HG03045 (cell line): ENCODE data around the gene TRMT11.
"Not testable (repeated sequence)": the region's sequence is repeated elsewhere in the genome, so short reads cannot be mapped to it uniquely, and the experiment has no call there.

ENCODE experiments used
- ATAC-seq: cut with Tn5 transposase; IDR thresholded peaks from one replicate; pipeline ENCODE4 v1.9.1; 2021; ENCODE audit warnings: mild to moderate bottlenecking, moderate library complexity; ENCODE audit not compliant: unreplicated experiment

The TRMT11 gene

DNA sequence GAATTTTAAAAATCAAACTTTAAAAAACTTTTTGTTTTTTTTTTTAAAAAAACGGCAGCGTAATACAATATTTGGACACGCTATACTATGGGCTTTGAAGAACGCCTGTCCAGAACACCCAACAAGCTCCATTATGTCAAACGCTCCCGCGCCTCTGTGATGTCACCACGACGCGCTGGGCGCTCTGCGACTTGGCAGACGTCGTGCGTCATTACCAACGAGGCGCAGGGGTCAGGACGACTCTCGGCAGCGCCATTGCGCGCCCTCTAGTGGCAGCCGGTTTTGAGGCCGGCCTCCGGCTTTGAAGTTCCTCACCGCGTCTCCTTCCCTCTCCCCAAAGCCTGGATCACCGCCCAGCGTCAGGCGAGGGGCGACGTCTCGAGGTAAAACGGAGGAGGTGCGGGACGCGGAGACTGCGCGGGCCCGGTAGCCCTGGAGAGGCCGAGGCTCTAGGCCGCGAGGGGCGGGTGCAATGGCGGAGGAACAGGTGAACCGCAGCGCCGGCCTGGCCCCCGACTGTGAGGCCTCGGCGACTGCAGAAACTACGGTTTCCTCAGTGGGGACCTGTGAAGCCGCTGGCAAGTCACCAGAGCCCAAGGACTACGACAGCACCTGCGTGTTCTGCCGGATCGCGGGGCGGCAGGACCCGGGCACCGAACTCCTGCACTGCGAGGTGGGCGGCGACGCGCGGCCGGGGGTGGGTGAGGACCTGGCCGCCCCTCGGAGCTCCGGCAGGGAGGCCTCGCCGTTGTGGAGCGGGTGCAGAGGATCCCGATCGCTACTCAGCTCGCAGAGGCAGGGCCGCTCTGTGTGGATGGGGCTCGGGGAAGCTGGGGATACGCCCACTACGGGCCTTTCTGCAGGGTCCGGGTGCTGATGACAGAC, 29.6 kb upstream of the TRMT11 start, which contains the start of gene HINT3:
HINT3 (plus strand) TSS at position 265 of the 885 bp plus-strand sequence; CDS start at position 473, 208 bp downstream.
- peak; percentile 94 for ATAC-seq

GRCh38 chr6:125957391-125957693, 29.0 kb upstream of the TRMT11 start:
- no peak for ATAC-seq

GRCh38 chr6:125957845-125958244, 28.5 kb upstream of the TRMT11 start:
- ATAC-seq, result no peak

GRCh38 chr6:125959041-125959440, 27.3 kb upstream of the TRMT11 start:
- no peak for ATAC-seq

DNA sequence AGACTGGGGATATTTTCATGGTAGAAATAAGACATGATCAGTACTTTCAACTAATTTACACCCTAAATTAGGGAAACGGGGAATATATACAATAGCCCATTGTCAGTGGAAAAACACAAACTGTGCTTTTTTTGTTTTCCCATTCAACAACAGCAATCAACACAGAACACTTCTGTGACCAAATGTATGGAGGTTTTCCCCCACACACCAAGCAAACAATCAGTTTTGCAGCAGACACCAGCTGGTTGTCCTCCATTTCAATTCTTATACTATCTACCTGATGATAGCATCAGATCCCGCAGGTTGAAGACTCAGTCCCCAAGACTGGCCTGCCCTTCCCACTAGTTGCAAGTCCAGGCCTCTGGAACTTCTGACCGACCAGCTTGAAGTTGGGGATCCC, 25.2 kb upstream of the TRMT11 start:
- ATAC-seq, result no peak

GRCh38 chr6:125962900-125963497, 23.3 kb upstream of the TRMT11 start:
- ATAC-seq, result no peak

- ATAC-seq, result no peak
Measured at GRCh38 chr6:125963817-125964216, 22.5 kb upstream of the TRMT11 start.

DNA sequence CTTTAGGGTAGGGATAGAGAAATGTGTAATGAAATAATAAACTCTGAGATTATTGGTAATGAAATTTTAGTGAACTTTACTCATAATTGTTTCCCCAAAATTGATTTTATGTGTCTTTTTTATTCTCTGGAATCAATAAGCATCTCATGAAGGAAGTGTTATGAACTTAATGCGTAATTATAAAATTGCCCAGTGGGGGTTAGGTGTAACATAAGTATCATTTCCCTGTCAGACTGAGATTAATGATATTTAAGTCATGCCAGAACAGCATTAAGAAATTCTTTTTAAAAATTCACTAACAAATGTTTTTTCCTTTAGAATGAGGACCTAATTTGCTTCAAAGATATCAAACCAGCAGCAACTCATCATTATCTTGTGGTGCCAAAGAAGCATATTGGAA, 19.8 kb upstream of the TRMT11 start:
- no peak for ATAC-seq

DNA sequence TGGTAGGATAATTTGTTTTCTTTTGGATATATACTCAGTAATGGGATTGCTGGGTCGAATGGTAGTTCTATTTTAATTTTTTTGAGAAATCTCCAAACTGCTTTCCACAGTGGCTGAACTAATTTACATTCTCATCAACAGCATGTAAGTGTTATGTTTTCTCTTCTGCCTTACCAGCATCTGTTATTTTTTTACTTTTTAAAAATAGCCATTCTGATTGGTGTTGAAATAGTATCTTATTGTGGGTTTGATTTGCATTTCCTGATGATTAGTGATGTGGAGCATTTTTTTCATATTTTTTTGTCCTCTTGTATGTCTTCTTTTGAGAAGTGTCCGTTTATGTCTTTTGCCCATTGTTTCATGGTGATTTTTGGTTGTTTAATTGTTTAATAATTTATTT, 17.8 kb upstream of the TRMT11 start:
- ATAC-seq, result no peak

GRCh38 chr6:125970760-125971159, 15.6 kb upstream of the TRMT11 start:
- ATAC-seq, result no peak

- not testable (repeated sequence) for ATAC-seq
Measured at GRCh38 chr6:125972478-125972877, 13.9 kb upstream of the TRMT11 start.

DNA sequence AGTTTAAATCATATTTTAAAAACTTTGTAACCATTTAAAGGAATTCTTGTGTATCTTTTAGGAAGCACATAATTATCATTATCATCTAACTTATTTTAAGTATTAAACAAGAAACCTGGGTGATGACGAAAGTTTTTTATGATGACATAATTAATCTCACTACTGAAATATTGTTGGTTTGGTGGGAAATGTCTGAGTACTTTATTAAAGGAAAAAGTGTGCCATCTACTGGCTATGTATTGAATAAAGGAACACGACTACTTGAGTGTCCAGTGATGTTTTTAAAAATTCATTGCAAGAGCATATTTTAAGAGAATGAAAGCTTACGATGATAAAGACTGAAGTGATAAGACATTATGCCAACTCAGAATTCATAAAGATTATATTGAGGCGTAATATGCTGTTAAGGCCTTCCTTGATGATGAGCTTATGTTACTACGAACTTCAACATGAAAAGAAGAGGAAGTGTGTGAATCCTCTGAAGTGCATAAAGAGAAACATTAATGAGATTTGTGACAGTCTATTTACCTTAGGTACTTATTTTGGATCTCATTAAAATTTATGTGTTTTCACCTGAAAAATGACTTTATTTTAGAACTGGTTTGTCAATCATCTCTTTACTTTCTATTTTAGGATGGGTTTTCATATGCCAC, 12.0 kb upstream of the TRMT11 start:
- peak; percentile 76 for ATAC-seq

DNA sequence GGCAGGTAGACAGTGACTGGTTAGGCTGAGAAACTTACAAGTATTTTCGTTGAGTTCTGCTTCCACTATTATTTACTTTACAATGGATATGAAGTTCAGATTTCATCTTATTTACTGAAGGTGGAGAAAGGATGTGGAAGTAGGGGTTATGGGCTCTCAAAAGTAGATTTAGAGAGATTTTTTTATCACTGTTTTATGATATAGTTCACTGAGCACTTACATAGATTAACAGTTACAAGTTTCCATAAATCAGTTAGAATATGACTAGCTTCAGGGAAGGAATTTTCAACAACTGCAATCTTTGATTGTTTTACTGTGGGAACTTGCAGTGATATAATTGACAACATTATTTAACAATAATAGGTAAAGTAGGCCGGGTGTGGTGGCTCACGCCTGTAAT, 7.2 kb upstream of the TRMT11 start:
- no peak for ATAC-seq

- no peak for ATAC-seq
Measured at GRCh38 chr6:125981571-125982185, 4.7 kb upstream of the TRMT11 start.

- ATAC-seq, result no peak
Measured at GRCh38 chr6:125983246-125983945, 2.9 kb upstream of the TRMT11 start.

DNA sequence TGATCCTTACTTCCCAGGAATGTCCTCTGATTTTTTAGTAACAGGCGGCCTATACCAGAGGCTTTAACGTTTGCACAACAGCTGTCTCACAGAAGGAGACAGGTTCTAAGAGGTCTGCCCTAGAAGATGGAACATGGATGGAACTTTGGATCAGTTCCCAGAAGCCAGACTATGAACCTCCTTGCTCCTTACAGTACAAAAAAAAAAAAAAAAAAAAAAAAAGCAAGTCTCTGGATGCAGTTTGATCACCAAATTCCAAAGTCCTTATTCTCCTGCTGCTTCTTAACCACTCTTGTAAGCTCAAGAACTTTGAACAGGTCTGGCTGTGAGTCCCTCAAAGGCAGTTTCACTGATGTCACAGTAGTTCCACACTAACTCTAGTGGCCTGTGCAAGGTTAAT, 2.0 kb upstream of the TRMT11 start:
- no peak for ATAC-seq

- no peak for ATAC-seq
Measured at GRCh38 chr6:125985522-125985921, 818 bp upstream of the TRMT11 start.

- ATAC-seq, result no peak
Measured at GRCh38 chr6:125985979-125986300, 400 bp upstream of the TRMT11 start.

DNA sequence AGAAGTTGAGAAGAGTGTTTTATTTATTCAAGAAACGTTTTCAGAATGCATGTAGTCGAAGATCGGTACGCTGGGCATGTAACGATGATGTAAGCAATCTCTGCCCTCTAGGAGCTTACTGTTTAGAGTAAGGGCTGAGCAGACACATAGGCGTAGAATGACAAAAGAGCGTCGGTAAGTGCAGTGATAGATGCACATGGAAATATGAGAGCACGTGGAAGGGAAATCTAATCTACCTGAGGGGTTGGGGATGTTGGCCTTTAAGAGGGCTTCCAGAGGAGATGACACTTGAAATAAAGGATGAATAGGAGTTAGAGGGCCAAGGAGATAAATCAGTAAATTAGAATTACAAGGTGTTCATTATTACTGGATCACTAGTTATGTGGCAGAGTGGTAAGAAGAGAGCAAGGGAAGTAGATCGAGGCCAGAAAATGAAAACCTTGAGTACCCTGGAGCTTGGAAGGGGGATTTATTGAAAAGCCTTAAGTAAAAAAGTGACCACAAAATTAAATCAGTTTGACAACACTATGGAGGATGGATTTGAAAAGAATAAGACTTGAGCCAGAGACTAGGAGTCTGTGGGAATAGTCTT, 782 bp downstream of the TRMT11 start:
- ATAC-seq, result peak; percentile 26

- ATAC-seq, result no peak
Measured at GRCh38 chr6:125988280-125988679, 1.9 kb downstream of the TRMT11 start.

DNA sequence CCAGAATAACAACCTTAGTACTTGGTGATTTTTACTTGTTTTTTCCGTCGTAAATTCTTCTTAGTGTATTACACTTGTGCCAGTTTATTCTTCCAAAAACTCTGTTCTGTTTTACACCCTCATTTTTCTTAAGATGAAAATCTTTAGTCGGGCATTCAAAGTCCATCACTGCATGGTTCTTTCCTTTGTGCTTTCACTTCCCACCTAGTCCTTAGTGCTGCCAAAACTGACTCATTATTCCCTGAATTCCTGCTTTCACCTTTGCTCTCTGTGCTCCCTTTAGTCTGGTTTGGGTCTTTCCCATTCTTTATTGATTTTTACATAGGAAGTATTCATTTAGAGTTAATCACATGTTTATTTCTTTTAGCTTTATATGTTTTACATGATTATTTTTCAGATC, 3.3 kb downstream of the TRMT11 start:
- ATAC-seq, result no peak
